Nephron (organoid): ENCODE measurements around the gene PIK3AP1.
"Not testable (repeated sequence)": the region's sequence is repeated elsewhere in the genome, so short reads cannot be mapped to it uniquely, and the experiment has no call there.

ENCODE experiments used
- H3K27ac Mint-ChIP-seq, 3 experiments: 2 replicates each; pipeline ENCODE4 v1.8.0; 2020; ENCODE audit warnings: mixed read lengths in 3 of 3, mild to moderate bottlenecking in 2 of 3, moderate library complexity in 1 of 3
- H3K27me3 Mint-ChIP-seq: 2 replicates; pipeline ENCODE4 v1.8.0; 2021; ENCODE audit warnings: low read depth, mild to moderate bottlenecking, moderate library complexity, mixed read lengths
- H3K36me3 Mint-ChIP-seq: 2 replicates; pipeline ENCODE4 v1.8.0; 2020; ENCODE audit warnings: low read depth, mixed read lengths
- H3K4me1 Mint-ChIP-seq: 2 replicates; pipeline ENCODE4 v1.8.0; 2020; ENCODE audit warnings: mixed read lengths
- H3K4me3 Mint-ChIP-seq, 3 experiments: 2 replicates each; pipeline ENCODE4 v1.8.0; 2020; ENCODE audit warnings: mild to moderate bottlenecking in 3 of 3, mixed read lengths in 3 of 3, moderate library complexity in 2 of 3
- H3K9me3 Mint-ChIP-seq: 2 replicates; pipeline ENCODE4 v1.8.0; 2020; ENCODE audit warnings: mixed read lengths
- TF ChIP-seq, protein P1 (sequence below), 3 experiments: fragments of 200-600 bp; sonication (generic); IDR thresholded peaks; one replicate each; pipeline ENCODE4 v1.5.0; 2021; ENCODE audit warnings: antibody characterized with exemption in 3 of 3; ENCODE audit not compliant: unreplicated experiment in 3 of 3

Gene PIK3AP1

DNA sequence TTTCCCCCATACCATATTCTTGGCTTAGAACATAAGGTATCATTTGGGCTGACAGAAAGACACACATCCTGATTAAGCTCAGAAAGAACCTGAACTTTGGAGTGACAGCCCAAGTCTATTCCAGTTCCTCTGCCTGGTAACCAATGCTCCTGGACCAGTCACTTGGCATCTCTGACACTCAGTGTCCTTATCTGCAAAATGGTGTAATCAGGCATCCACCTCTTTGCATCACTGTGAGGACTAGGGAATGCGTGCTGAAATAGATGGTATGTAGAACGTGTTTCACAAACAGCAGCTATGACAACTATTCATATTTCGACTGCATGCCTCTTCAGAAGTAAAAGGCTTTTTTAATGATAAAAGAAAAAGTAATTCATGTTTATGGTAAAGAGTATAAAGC lies 26.2 kb upstream of the PIK3AP1 start:
- Mint-ChIP-seq H3K4me1 (no peaks in the 10 kb centered on the region), H3K27me3 (no peaks in the 10 kb centered on the region), H3K4me3 (no peak overlapping the region), H3K9me3 (no peaks in the 10 kb centered on the region), H3K27ac (no peak overlapping the region), H3K36me3 (no peaks in the 10 kb centered on the region)
- TF ChIP-seq, protein P1, sequence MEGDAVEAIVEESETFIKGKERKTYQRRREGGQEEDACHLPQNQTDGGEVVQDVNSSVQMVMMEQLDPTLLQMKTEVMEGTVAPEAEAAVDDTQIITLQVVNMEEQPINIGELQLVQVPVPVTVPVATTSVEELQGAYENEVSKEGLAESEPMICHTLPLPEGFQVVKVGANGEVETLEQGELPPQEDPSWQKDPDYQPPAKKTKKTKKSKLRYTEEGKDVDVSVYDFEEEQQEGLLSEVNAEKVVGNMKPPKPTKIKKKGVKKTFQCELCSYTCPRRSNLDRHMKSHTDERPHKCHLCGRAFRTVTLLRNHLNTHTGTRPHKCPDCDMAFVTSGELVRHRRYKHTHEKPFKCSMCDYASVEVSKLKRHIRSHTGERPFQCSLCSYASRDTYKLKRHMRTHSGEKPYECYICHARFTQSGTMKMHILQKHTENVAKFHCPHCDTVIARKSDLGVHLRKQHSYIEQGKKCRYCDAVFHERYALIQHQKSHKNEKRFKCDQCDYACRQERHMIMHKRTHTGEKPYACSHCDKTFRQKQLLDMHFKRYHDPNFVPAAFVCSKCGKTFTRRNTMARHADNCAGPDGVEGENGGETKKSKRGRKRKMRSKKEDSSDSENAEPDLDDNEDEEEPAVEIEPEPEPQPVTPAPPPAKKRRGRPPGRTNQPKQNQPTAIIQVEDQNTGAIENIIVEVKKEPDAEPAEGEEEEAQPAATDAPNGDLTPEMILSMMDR (IDR thresholded peaks at IDR 0.05; ENCODE audit: unreplicated experiment in 3 of 3) = no peak

DNA sequence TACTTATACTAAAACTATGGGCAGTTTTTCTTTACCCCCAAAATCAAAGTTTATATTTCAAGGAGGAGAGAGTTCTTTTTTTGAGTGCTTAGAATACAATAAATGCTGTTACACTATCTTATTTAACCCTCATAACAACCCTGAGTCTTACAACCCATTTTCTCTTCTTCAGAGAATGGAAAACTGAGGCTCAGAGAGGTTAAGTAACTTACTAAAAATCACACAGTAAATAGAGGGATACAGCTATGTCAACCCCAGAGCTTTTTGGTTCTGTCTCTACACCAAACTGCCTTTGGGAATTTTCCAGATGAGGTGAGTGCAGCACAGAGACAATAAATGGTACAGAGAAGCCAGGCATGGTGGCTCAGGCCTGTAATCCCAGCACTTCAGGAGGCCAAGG lies 25.6 kb upstream of the PIK3AP1 start:
- TF ChIP-seq, protein P1 (IDR thresholded peaks at IDR 0.05; ENCODE audit: unreplicated experiment in 3 of 3) = no peak
- no peaks in the 10 kb centered on the region for H3K27me3 Mint-ChIP-seq
- no peaks in the 10 kb centered on the region for H3K4me1 Mint-ChIP-seq
- no peak overlapping the region for H3K27ac Mint-ChIP-seq
- H3K4me3 Mint-ChIP-seq = no peak overlapping the region
- H3K9me3 Mint-ChIP-seq = no peaks in the 10 kb centered on the region
- no peaks in the 10 kb centered on the region for H3K36me3 Mint-ChIP-seq

DNA sequence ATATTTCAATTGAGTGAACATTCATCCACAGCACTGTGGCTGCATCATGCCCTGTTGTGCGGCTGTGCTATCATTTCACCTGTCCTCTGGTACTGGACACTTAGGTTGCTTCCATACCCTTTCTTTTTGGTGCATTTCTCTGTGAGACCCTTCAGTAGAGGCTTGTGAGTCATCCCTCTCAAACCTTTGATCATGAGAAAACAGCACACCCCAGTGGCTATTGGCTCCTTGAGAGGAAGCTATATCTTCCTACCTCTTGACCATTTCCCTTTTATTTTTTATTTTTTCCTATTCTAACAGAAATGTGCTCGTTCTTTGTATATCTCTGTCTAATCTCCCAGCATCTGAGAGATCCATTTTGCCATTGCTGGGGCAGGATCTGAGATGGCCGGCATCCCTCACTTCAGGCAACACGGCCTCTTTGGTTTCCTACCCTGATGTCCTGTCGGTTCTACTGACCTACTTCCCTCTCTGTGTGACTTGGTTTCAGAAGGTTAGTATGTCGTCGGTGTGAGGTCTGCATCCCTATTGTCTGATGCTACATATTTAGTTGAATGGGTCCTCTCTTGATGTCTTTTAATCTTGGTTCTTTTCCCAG lies 23.8 kb upstream of the PIK3AP1 start:
- Mint-ChIP-seq H3K4me1 (no peaks in the 10 kb centered on the region), H3K27ac (no peak overlapping the region), H3K4me3 (no peak overlapping the region), H3K36me3 (no peaks in the 10 kb centered on the region), H3K27me3 (no peaks in the 10 kb centered on the region), H3K9me3 (no peaks in the 10 kb centered on the region)
- TF ChIP-seq, protein P1 (IDR thresholded peaks at IDR 0.05; ENCODE audit: unreplicated experiment in 3 of 3) = peak; percentile 34 to 42 (median 34)

DNA sequence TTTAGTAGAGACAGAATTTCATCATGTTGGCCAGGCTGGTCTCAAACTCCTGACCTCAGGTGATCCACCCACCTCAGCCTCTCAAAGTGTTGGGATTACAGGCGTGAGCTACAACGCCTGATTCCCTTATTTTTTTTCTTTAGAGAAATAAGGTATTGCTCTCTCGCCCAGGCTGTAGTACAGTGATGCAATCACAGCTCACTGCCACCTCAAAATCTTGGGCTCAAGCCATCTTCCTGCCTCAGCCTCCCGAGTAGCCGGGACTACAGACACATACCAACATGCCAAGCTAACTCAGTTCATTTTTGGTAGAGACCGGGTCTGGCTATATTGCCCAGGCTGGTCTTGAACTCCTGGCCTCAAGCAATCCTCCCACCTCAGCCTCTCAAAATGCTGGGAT lies 21.2 kb upstream of the PIK3AP1 start:
- not testable (repeated sequence) for H3K4me3 Mint-ChIP-seq, H3K4me1 Mint-ChIP-seq, H3K36me3 Mint-ChIP-seq, H3K27me3 Mint-ChIP-seq, H3K9me3 Mint-ChIP-seq, H3K27ac Mint-ChIP-seq

DNA sequence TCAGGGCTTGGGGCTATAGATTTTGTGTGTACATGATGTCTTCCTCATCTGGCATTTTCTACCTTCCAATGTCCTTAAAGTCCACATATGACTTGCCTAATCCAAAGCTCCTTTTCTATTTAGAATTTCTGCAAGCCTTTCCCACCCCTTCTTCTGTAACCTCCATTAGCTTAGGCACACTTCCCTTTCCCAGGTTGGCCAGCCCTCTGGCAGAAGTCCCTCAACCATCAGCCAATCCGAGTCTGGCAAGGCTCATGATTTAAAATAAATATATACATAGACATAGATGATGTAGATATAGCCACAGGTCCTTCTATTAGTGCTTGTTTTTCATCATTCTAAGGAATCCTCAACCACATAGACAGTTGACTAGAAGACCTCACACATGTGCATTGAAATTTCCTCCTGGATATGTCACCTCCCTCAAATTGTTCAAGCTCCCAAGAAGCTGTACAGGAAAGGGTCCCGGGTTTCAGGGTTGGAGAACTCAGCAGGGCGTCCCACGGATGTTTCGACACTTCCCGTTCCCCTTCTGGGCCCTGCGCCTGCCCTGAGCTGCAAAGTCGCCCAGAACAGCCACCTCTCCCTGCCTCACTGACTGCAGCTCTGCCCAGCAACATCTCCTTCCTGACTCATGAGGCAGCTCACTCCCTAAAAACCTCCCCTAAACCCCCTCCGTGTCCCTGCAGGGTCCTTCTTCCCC lies 20.4 kb upstream of the PIK3AP1 start:
- Mint-ChIP-seq H3K4me3 (no peak overlapping the region), H3K9me3 (no peaks in the 10 kb centered on the region), H3K36me3 (no peaks in the 10 kb centered on the region), H3K27ac (no peak overlapping the region), H3K27me3 (no peaks in the 10 kb centered on the region), H3K4me1 (no peaks in the 10 kb centered on the region)
- TF ChIP-seq, protein P1 (IDR thresholded peaks at IDR 0.05; ENCODE audit: unreplicated experiment in 3 of 3) = no peak

DNA sequence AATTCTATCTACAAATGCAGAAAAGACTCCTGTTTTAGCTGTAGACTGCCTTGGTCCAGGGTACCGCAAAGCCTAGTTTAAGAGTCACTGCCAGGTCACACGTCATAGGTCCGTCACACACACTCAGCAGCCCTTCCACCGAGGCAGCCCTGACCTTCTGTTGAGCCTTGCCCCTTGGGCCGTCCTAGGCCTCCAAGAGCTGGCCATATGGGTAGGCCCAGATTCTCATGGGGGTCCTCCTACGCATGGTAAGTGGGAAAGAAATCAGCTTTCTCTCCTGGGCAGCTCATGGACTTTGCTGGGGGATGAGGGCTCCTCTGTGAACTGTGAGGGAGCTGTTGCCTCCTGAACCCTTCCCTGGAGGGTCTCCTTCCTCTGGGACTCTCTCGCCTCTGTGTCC lies 19.8 kb upstream of the PIK3AP1 start:
- H3K4me3 Mint-ChIP-seq = no peak overlapping the region
- no peaks in the 10 kb centered on the region for H3K9me3 Mint-ChIP-seq
- no peak overlapping the region for H3K27ac Mint-ChIP-seq
- no peaks in the 10 kb centered on the region for H3K27me3 Mint-ChIP-seq
- no peaks in the 10 kb centered on the region for H3K36me3 Mint-ChIP-seq
- H3K4me1 Mint-ChIP-seq = no peaks in the 10 kb centered on the region
- TF ChIP-seq, protein P1 (IDR thresholded peaks at IDR 0.05; ENCODE audit: unreplicated experiment in 3 of 3) = no peak

DNA sequence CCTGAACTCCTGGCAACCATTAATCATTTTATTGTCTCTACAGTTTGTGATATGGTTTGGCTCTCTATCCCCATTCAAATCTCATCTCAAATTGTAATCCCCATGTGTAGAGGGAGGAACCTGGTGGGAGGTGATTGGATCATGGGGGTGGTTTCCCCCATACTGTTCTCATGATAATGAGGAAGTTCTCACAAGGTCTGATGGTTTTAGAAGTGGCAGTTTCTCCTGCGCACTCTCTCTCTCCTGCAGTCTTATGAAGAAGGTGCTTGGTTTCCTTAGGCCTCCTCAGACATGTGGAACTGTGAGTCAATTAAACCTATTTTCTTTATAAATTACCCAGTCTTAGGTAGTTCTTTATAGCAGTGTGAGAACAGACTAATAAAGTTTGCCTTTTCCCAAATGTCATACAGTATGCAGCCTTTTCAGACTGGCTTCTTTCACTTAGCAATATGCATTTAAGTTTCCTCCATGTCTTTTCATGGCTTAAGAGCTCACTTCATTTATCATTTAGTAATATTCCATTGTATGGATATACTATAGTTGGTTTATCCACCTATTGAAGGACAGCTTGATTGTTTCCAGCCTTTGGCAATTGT lies 17.1 kb upstream of the PIK3AP1 start:
- H3K9me3 Mint-ChIP-seq, H3K36me3 Mint-ChIP-seq, H3K27me3 Mint-ChIP-seq: not testable (repeated sequence)

More for the DNA sequence above, 17.1 kb upstream of the PIK3AP1 start:
- not testable (repeated sequence) for H3K27ac Mint-ChIP-seq, H3K4me3 Mint-ChIP-seq, H3K4me1 Mint-ChIP-seq
